Breast epithelium (tissue), 3 donors: Measurements from ENCODE around the gene CTNND2.

Experiments
- CTCF ChIP-seq, 3 donors: fragments of 450-650 bp; IDR thresholded peaks; one replicate each; pipeline ENCODE4 v1.5.1; 2016 to 2017; ENCODE audit warnings: antibody characterized with exemption in 3 of 3, mild to moderate bottlenecking in 3 of 3, moderate library complexity in 3 of 3
- POLR2A ChIP-seq: fragments of 450-650 bp; IDR thresholded peaks from one replicate; pipeline ENCODE4 v1.6.1; 2016; ENCODE audit warnings: antibody characterized with exemption, mild to moderate bottlenecking, moderate library complexity
- POLR2AphosphoS5 ChIP-seq, 3 donors: sonication (generic); formaldehyde crosslinking; IDR thresholded peaks; one replicate each; pipeline ENCODE4 v1.6.1; 2017; ENCODE audit warnings: antibody characterized with exemption in 3 of 3

- no peak for TF ChIP-seq POLR2A
- no peak for TF ChIP-seq POLR2AphosphoS5 (IDR thresholded peaks at IDR 0.05)
- TF ChIP-seq CTCF (IDR thresholded peaks at IDR 0.05) = no peak
Measured at GRCh38 chr5:11557063-11557462, 347.2 kb downstream of the CTNND2 start.
